Cardiac septum (tissue), 1 donor: Measurements from ENCODE around the gene BEGAIN. TPM values are rescaled to one million over a fixed set of nuclear protein-coding genes. Genes with fewer than 3 reads are reported as not detected.

ENCODE experiments used
- DNase-seq: peaks from one replicate; pipeline ENCODE4 v3.0.0-alpha.2; 2020; ENCODE audit warnings: low spot score
- intact Hi-C: fragments of 100-400 bp; cut with DNase I; formaldehyde crosslinking; loops from one replicate; pipeline ENCODE4 v1.14.0; 2022
- total RNA-seq: library from RNA; stranded (reverse); fragmentation: NEBNext Ultra II Directional; extraction: Animal tissue kit (Norgen Biotek cat#: 25700); gene quantifications from one replicate; pipeline ENCODE4 v1.2.1, GENCODE V29; 2021
- donor health status: DM: no; HTN: no; CAD: no.

The BEGAIN gene
- total RNA-seq, 1 donor from 2014 or later, result 1.2 TPM

- DNase-seq, result no peak
- intact Hi-C loops, result no loop called here
Observed at GRCh38 chr14:100543471-100544455, 43.5 kb downstream of the BEGAIN start.

- intact Hi-C loops, result no loop called here
- DNase-seq, result no peak
Observed at GRCh38 chr14:100542619-100543205, 44.5 kb downstream of the BEGAIN start.

- intact Hi-C loops, result no loop called here
- DNase-seq, result no peak
Observed at GRCh38 chr14:100541621-100542560, 45.3 kb downstream of the BEGAIN start.

- intact Hi-C loops, result no loop called here
- no peak for DNase-seq
Observed at GRCh38 chr14:100540926-100541620, 46.1 kb downstream of the BEGAIN start.

GRCh38 chr14:100540141-100540925 is 46.9 kb downstream of the BEGAIN start:
- DNase-seq, result no peak
- intact Hi-C loops, result no loop called here

- intact Hi-C loops, result no loop called here
- DNase-seq, result peak; percentile 31
Observed at GRCh38 chr14:100539766-100540140, 47.5 kb downstream of the BEGAIN start.

GRCh38 chr14:100539003-100539660 is 48.1 kb downstream of the BEGAIN start:
- intact Hi-C loops, result no loop called here

GRCh38 chr14:100538351-100539002 is 48.7 kb downstream of the BEGAIN start:
- DNase-seq, result peak; percentile 70
- intact Hi-C loops, result no loop called here

More at GRCh38 chr14:100539003-100539660, 48.1 kb downstream of the BEGAIN start:
- peak; percentile 64 for DNase-seq

GRCh38 chr14:100537446-100538350 is 49.5 kb downstream of the BEGAIN start:
- DNase-seq, result peak; percentile 61
- intact Hi-C loops, result no loop called here

- DNase-seq, result peak; percentile 49
- intact Hi-C loops, result no loop called here
Observed at GRCh38 chr14:100536721-100537445, 50.3 kb downstream of the BEGAIN start.

GRCh38 chr14:100536121-100536510 is 51.1 kb downstream of the BEGAIN start:
- peak; percentile 20 for DNase-seq
- intact Hi-C loops, result no loop called here

GRCh38 chr14:100535287-100536120 is 51.7 kb downstream of the BEGAIN start:
- intact Hi-C loops, result no loop called here
- peak; percentile 67 for DNase-seq

- DNase-seq, result peak; percentile 50
- intact Hi-C loops, result no loop called here
Observed at GRCh38 chr14:100534528-100535286, 52.5 kb downstream of the BEGAIN start.
